Caco-2 (cell line): ENCODE data around the gene SH3RF1. TPM values are rescaled to one million over a fixed set of nuclear protein-coding genes. Genes with fewer than 3 reads are reported as not detected.

Experiments
- BruUV-seq: library from RNA; stranded (reverse); fragments of 400-500 nt; replicated peaks from 2 replicates; lab custom pipeline; 2021; lab: Mats Ljungman, UMichigan
- CTCF ChIA-PET: fragments of 300-600 bp; sonication (Branson Sonifier 250); formaldehyde crosslinking; loops from one replicate; lab custom pipeline; 2022; ENCODE audit warnings: antibody characterized with exemption; lab: Charles Lee
- POLR2A ChIA-PET: fragments of 300-600 bp; sonication (Branson Sonifier 250); formaldehyde crosslinking; loops from one replicate; lab custom pipeline; 2022; ENCODE audit warnings: antibody characterized with exemption; lab: Charles Lee
- DNase-seq, 2 experiments: peaks; one replicate each; pipeline versions ENCODE4 v3.0.0 to v3.0.0-alpha.2; 2020 to 2022
- H3K27me3 ChIP-seq: replicated peaks from 2 replicates; pipeline ENCODE4 v1.6.0; 2011; ENCODE audit warnings: low read length; ENCODE audit not compliant: control insufficient read depth, insufficient read depth
- H3K36me3 ChIP-seq: 2 replicates; pipeline ENCODE4 v1.5.1; 2011; ENCODE audit warnings: low read length; ENCODE audit not compliant: control insufficient read depth, insufficient read depth
- H3K4me1 ChIP-seq: fragments of 250-450 bp; sonication (Bioruptor Pico); 2 replicates; pipeline ENCODE4 v1.5.1; 2020; ENCODE audit warnings: mild to moderate bottlenecking
- H3K4me3 ChIP-seq: 2 replicates; pipeline ENCODE4 v1.5.1; 2011; ENCODE audit warnings: low read depth, mild to moderate bottlenecking, control low read depth, low read length
- H3K9me3 ChIP-seq: fragments of 250-450 bp; sonication (Bioruptor Pico); 2 replicates; pipeline ENCODE4 v1.5.1; 2020; ENCODE audit warnings: mild to moderate bottlenecking, moderate library complexity
- H3K27ac Mint-ChIP-seq: one replicate; pipeline ENCODE4 v1.8.0; 2022; ENCODE audit warnings: mixed read lengths; ENCODE audit not compliant: unreplicated experiment
- H3K27me3 Mint-ChIP-seq: one replicate; pipeline ENCODE4 v1.8.0; 2022; ENCODE audit warnings: mixed read lengths; ENCODE audit not compliant: insufficient read depth, unreplicated experiment
- H3K36me3 Mint-ChIP-seq: one replicate; pipeline ENCODE4 v1.8.0; 2022; ENCODE audit warnings: mild to moderate bottlenecking, mixed read lengths; ENCODE audit not compliant: insufficient read depth, unreplicated experiment
- H3K4me1 Mint-ChIP-seq: one replicate; pipeline ENCODE4 v1.8.0; 2022; ENCODE audit warnings: low read depth, mixed read lengths; ENCODE audit not compliant: unreplicated experiment
- H3K4me3 Mint-ChIP-seq: one replicate; pipeline ENCODE4 v1.8.0; 2022; ENCODE audit warnings: mild to moderate bottlenecking, moderate library complexity, mixed read lengths; ENCODE audit not compliant: unreplicated experiment
- H3K9me3 Mint-ChIP-seq: one replicate; pipeline ENCODE4 v1.8.0; 2022; ENCODE audit warnings: mixed read lengths; ENCODE audit not compliant: unreplicated experiment
- CTCF ChIP-seq, 2 experiments: fragments of 200-600 bp in 1 of 2; IDR thresholded peaks; 1 replicate in 1 of 2; 2 replicates in 1 of 2; pipeline versions ENCODE4 v1.5.1 to v1.8.0; 2011 to 2022; ENCODE audit warnings: antibody characterized with exemption in 1 of 2, control low read depth in 1 of 2, inconsistent platforms in 1 of 2, low read depth in 1 of 2, low read length in 1 of 2, mild to moderate bottlenecking in 1 of 2, moderate library complexity in 1 of 2; ENCODE audit not compliant: insufficient read depth in 1 of 2, severe bottlenecking in 1 of 2, unreplicated experiment in 1 of 2
- intact Hi-C: fragments of 100-400 bp; cut with micrococcal nuclease; formaldehyde crosslinking; loops from one replicate; pipeline ENCODE4 v1.10.0; 2022; ENCODE audit not compliant: unreplicated experiment
- total RNA-seq: library from RNA; stranded (reverse); gene quantifications from 2 replicates; pipeline ENCODE4 v1.2.3, GENCODE V29; 2022

The SH3RF1 gene
- total RNA-seq, 1 experiment from 2014 or later, result 25.1 TPM

- Histone ChIP-seq H3K4me1 (peaks cover 82% of the 10 kb centered on the region), H3K36me3 (no peaks in the 10 kb centered on the region), H3K27me3 (no peaks in the 10 kb centered on the region), H3K9me3 (no peaks in the 10 kb centered on the region), H3K4me3 (no peak overlapping the region)
- H3K4me1 Mint-ChIP-seq, result peaks cover 72% of the 10 kb centered on the region
- peaks cover 20% of the 10 kb centered on the region for H3K36me3 Mint-ChIP-seq
- no TSS peak for BruUV-seq
- ChIA-PET POLR2A (interaction anchor here (0.5 to 0.6 kb wide), 2 partner anchors 83 to 246 kb away, joined by 3 read pairs; partner anchors contain the start of gene CBR4), CTCF (interaction anchor here (0.6 kb wide), 1 partner anchor 43 kb away, joined by 3 read pairs; no protein-coding TSS in a partner anchor)
- no peak for TF ChIP-seq CTCF (IDR thresholded peaks at IDR 0.05; ENCODE audit: insufficient read depth in 1 of 2, low read depth in 1 of 2, low read length in 1 of 2, severe bottlenecking in 1 of 2, unreplicated experiment in 1 of 2)
- no peak overlapping the region for H3K4me3 Mint-ChIP-seq
- intact Hi-C loops, result no loop called here
- H3K9me3 Mint-ChIP-seq, result no peaks in the 10 kb centered on the region
- no peaks in the 10 kb centered on the region for H3K27me3 Mint-ChIP-seq
- no peak for DNase-seq
- H3K27ac Mint-ChIP-seq, result no peak overlapping the region
These were observed 14.6 kb downstream of the SH3RF1 start for GRCh38 chr4:169256101-169256612.

- Histone ChIP-seq H3K36me3 (no peaks in the 10 kb centered on the region), H3K4me1 (peaks cover 94% of the 10 kb centered on the region), H3K4me3 (no peak overlapping the region), H3K27me3 (no peaks in the 10 kb centered on the region), H3K9me3 (no peaks in the 10 kb centered on the region)
- BruUV-seq, result no TSS peak
- ChIA-PET CTCF (no interaction called here), POLR2A (no interaction called here)
- Mint-ChIP-seq H3K4me3 (no peak overlapping the region), H3K4me1 (peaks cover 76% of the 10 kb centered on the region), H3K27ac (peak overlapping the region; percentile 43), H3K9me3 (no peaks in the 10 kb centered on the region), H3K36me3 (peaks cover 10% of the 10 kb centered on the region), H3K27me3 (no peaks in the 10 kb centered on the region)
- no peak for DNase-seq
- intact Hi-C loops, result no loop called here
- TF ChIP-seq CTCF (IDR thresholded peaks at IDR 0.05; ENCODE audit: insufficient read depth in 1 of 2, low read depth in 1 of 2, low read length in 1 of 2, severe bottlenecking in 1 of 2, unreplicated experiment in 1 of 2), result no peak
These were observed 16.2 kb downstream of the SH3RF1 start for GRCh38 chr4:169254546-169254983.

- no peak for DNase-seq
- Mint-ChIP-seq H3K4me3 (no peak overlapping the region), H3K4me1 (peaks cover 73% of the 10 kb centered on the region), H3K27ac (peak overlapping the region; percentile 43), H3K36me3 (peaks cover 4% of the 10 kb centered on the region), H3K27me3 (no peaks in the 10 kb centered on the region), H3K9me3 (no peaks in the 10 kb centered on the region)
- ChIA-PET CTCF (interaction anchor here (0.6 kb wide), 1 partner anchor 236 kb away, joined by 3 read pairs; no protein-coding TSS in a partner anchor), POLR2A (interaction anchor here (0.6 kb wide), 2 partner anchors 16 to 112 kb away, joined by 3 to 4 read pairs; no protein-coding TSS in a partner anchor)
- Histone ChIP-seq H3K4me1 (peaks cover 94% of the 10 kb centered on the region), H3K9me3 (no peaks in the 10 kb centered on the region), H3K27me3 (no peaks in the 10 kb centered on the region), H3K36me3 (no peaks in the 10 kb centered on the region), H3K4me3 (no peak overlapping the region)
- TF ChIP-seq CTCF (IDR thresholded peaks at IDR 0.05; ENCODE audit: insufficient read depth in 1 of 2, low read depth in 1 of 2, low read length in 1 of 2, severe bottlenecking in 1 of 2, unreplicated experiment in 1 of 2), result no peak
- intact Hi-C loops, result no loop called here
- no TSS peak for BruUV-seq
These were observed 16.9 kb downstream of the SH3RF1 start for GRCh38 chr4:169253904-169254303.
